ENCODE data around the gene TMC4.

DNA sequence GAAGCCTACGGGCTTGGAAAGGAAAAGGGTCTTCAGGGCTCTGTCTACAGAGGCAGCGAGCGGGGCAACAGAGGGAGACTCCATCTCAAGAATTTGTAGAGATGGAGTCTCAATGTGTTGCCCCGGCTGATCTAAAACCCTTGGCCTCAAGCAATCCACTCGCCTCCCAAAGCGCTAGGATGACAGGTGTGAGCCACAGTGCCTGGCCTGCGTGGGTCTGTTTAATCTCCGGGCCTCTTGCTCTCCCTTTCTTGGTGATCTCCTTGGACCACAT, 35.8 kb upstream of the TMC4 start:
- TF ChIP-seq, protein P1, sequence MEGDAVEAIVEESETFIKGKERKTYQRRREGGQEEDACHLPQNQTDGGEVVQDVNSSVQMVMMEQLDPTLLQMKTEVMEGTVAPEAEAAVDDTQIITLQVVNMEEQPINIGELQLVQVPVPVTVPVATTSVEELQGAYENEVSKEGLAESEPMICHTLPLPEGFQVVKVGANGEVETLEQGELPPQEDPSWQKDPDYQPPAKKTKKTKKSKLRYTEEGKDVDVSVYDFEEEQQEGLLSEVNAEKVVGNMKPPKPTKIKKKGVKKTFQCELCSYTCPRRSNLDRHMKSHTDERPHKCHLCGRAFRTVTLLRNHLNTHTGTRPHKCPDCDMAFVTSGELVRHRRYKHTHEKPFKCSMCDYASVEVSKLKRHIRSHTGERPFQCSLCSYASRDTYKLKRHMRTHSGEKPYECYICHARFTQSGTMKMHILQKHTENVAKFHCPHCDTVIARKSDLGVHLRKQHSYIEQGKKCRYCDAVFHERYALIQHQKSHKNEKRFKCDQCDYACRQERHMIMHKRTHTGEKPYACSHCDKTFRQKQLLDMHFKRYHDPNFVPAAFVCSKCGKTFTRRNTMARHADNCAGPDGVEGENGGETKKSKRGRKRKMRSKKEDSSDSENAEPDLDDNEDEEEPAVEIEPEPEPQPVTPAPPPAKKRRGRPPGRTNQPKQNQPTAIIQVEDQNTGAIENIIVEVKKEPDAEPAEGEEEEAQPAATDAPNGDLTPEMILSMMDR (IDR thresholded peaks at IDR 0.05): no peak
- TF ChIP-seq POLR2A (IDR thresholded peaks at IDR 0.05) (no peak), EP300 (IDR thresholded peaks at IDR 0.05) (no peak)

All from ovary (tissue), 3 donors.